Gastrocnemius medialis (tissue), 4 donors: Measurements from ENCODE around the gene NKX6-2. TPM values are rescaled to one million over a fixed set of nuclear protein-coding genes. Genes with fewer than 3 reads are reported as not detected.
"Not testable (repeated sequence)": the region's sequence is repeated elsewhere in the genome, so short reads cannot be mapped to it uniquely, and the experiment has no call there.

Experiments used
- ATAC-seq, 2 donors: fragments of 150-250 bp; one replicate each; pipeline ENCODE4 v1.9.1; 2016
- DNase-seq, 2 donors: peaks; one replicate each; pipeline ENCODE4 v3.0.0-alpha.2; 2019
- H3K27ac ChIP-seq, 4 donors: fragments of 200-600 bp; sonication (generic); 1 replicate in 1 of 4; 2 replicates in 3 of 4; pipeline ENCODE4 v1.5.1; 2016 to 2018; ENCODE audit warnings: mild to moderate bottlenecking in 2 of 4, moderate library complexity in 1 of 4
- H3K27me3 ChIP-seq, 3 donors: fragments of 200-600 bp; sonication (generic) in 2 of 3; 1 replicate in 1 of 3; 2 replicates in 2 of 3; pipeline versions ENCODE4 v1.5.1 to v1.6.0; 2016 to 2019; ENCODE audit warnings: mild to moderate bottlenecking in 1 of 3, moderate library complexity in 1 of 3
- H3K36me3 ChIP-seq, 2 donors: fragments of 200-600 bp; sonication (generic) in 1 of 2; one replicate each; pipeline ENCODE4 v1.5.1; 2017 to 2018
- H3K4me1 ChIP-seq, 2 donors: fragments of 200-600 bp; sonication (generic) in 1 of 2; one replicate each; pipeline ENCODE4 v1.5.1; 2016 to 2017; ENCODE audit warnings: mild to moderate bottlenecking in 2 of 2
- H3K4me3 ChIP-seq, 4 donors: fragments of 200-600 bp; sonication (generic) in 3 of 4; 1 replicate in 1 of 4; 2 replicates in 3 of 4; pipeline ENCODE4 v1.5.1; 2016 to 2019; ENCODE audit warnings: mild to moderate bottlenecking in 2 of 4
- H3K9me3 ChIP-seq, 3 donors: fragments of 200-600 bp; sonication (generic) in 2 of 3; 1 replicate in 1 of 3; 2 replicates in 2 of 3; pipeline ENCODE4 v1.5.1; 2016 to 2019
- CTCF ChIP-seq, 5 experiments: fragments of 450-650 bp in 3 of 5; fragments of 200-600 bp in 2 of 5; sonication (generic) in 2 of 5; IDR thresholded peaks in 4 of 5; conservative IDR thresholded peaks in 1 of 5; 1 replicate in 4 of 5; 2 replicates in 1 of 5; pipeline ENCODE4 v1.5.1; 2016 to 2019; ENCODE audit warnings: antibody characterized with exemption in 5 of 5, mild to moderate bottlenecking in 3 of 5, moderate library complexity in 3 of 5
- POLR2A ChIP-seq, 2 donors: fragments of 450-650 bp; IDR thresholded peaks; one replicate each; pipeline ENCODE4 v1.6.1; 2017; ENCODE audit warnings: antibody characterized with exemption in 2 of 2, mild to moderate bottlenecking in 2 of 2, moderate library complexity in 2 of 2
- in situ Hi-C, 4 donors: fragments of 200-750 bp; cut with MboI; loops; one replicate each; pipeline versions ENCODE4 v1.15.0 to v1.8.0; 2017; ENCODE audit warnings: low sequenced_read_pairs in 4 of 4
- intact Hi-C: fragments of 100-400 bp; cut with DNase I; formaldehyde crosslinking; loops from one replicate; pipeline ENCODE4 v1.15.1; 2023; ENCODE audit warnings: low total_unique reads
- total RNA-seq, 4 donors: library from RNA; depleted of rRNA; stranded (reverse); fragments of >200 nt; gene quantifications; one replicate each; pipeline versions ENCODE4 v1.1.0 to v1.2.3, GENCODE V29; 2016

Gene NKX6-2
- total RNA-seq, 4 donors from 2014 or later, result 0.09 TPM; not detected in 3

DNA sequence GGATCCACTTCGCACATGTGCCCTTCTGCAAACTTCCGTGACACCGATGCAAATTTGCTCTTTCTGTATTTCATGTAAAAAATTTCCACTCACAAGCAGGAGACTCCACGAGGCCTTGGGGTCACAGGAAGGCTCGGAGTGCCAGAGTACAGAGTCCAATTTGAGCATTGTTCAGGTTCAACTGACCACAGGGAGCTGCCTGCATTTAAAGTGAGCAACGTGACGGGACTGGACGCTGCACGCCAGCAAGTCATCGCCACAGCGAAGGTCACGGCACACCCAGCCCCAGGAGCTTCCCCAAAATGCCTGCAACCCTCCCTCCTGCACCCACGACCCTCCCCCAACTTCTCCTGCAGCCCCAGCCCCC, 41.5 kb upstream of the NKX6-2 start:
- intact Hi-C loops, result no loop called here
- no peaks in the 10 kb centered on the region for H3K27me3 ChIP-seq
- H3K9me3 ChIP-seq, result no peaks in the 10 kb centered on the region
- no peak overlapping the region for H3K27ac ChIP-seq
- no peaks in the 10 kb centered on the region for H3K4me1 ChIP-seq
- no peaks in the 10 kb centered on the region for H3K36me3 ChIP-seq
- DNase-seq, result no peak
- ATAC-seq, result no peak
- in situ Hi-C loops, result no loop called here
- no peak for TF ChIP-seq POLR2A (IDR thresholded peaks at IDR 0.05)
- TF ChIP-seq CTCF (IDR thresholded peaks at IDR 0.05 in 4 of 5, conservative IDR thresholded peaks at IDR 0.05 in 1 of 5), result no peak
- H3K4me3 ChIP-seq, result no peak overlapping the region

DNA sequence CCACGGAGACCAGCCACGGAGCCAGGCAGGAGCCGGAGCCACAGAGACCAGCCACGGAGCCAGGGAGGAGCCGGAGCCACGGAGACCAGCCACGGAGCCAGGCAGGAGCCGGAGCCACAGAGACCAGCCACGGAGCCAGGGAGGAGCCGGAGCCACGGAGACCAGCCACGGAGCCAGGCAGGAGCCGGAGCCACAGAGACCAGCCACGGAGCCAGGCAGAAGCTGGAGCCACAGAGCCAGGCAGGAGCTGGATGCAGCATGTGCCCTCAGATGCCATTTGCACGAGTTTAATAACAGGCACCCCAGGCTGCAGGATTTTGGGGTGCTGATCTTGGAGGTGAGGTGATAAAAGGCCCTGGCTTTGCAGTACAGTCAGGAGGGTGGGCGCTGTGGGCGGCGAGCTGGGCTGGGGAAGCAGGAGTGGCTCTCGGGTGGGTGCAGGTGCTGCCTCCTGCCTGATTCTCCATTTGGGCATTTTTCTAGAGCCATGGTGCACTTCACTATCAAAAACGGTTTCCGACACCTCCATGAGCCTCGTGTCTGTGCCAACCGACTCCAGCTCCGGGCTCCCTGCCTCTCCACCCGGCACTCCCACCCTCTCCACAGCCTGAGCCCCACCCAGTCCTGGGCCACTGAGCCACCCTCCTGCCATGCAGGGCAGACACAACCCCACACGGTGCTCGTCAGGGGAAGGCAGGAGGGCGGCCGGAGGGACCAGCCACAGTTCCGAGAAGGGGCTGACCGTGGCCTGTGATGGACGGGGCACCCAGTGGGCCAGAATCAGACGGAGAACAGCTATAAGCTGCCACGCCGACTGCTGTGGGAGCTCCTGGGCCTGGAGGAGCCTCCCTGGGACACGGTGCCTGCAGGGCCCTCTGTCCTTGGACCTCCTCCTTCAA, 40.8 kb upstream of the NKX6-2 start:
- in situ Hi-C loops, result no loop called here
- no peak for DNase-seq

GRCh38 chr10:132825783-132826523, 40.0 kb upstream of the NKX6-2 start:
- H3K4me3 ChIP-seq, in situ Hi-C loops, intact Hi-C loops, H3K27me3 ChIP-seq, ATAC-seq, H3K36me3 ChIP-seq, H3K9me3 ChIP-seq, H3K4me1 ChIP-seq, H3K27ac ChIP-seq, DNase-seq: not testable (repeated sequence)

More for the DNA sequence above, 40.8 kb upstream of the NKX6-2 start:
- TF ChIP-seq CTCF (IDR thresholded peaks at IDR 0.05 in 4 of 5, conservative IDR thresholded peaks at IDR 0.05 in 1 of 5) (no peak), POLR2A (IDR thresholded peaks at IDR 0.05) (no peak)
- ATAC-seq, result no peak
- Histone ChIP-seq H3K4me3 (no peak overlapping the region), H3K9me3 (no peaks in the 10 kb centered on the region), H3K4me1 (no peaks in the 10 kb centered on the region), H3K36me3 (no peaks in the 10 kb centered on the region), H3K27ac (no peak overlapping the region), H3K27me3 (no peaks in the 10 kb centered on the region)
- intact Hi-C loops, result no loop called here

DNA sequence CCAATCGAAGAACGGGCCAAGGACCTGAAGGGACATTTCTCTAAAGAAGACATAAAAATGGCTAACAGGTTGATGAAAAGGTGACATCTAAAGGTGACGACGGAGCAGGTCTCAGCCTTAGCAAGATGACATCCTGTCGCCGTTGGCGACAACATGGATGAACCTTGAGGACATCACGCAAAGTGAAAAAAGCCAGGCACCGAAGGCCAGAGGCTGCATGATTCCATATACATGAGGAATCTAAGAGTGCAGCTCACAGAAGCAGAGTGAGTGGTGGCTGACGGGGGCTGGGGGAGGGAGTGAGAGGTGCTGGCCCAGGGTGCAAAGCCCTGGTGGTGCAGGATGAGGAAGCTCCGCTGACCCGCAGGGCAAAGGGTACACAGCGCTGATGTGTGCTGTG, 34.1 kb upstream of the NKX6-2 start:
- DNase-seq (no peak), ATAC-seq (no peak)
- Histone ChIP-seq H3K4me3 (no peak overlapping the region), H3K4me1 (no peaks in the 10 kb centered on the region), H3K9me3 (no peaks in the 10 kb centered on the region), H3K27ac (no peak overlapping the region), H3K36me3 (peaks cover 0 to 9% of the 10 kb centered on the region in 2 donors), H3K27me3 (no peaks in the 10 kb centered on the region)
- intact Hi-C loops (no loop called here), in situ Hi-C loops (no loop called here)
- TF ChIP-seq POLR2A (IDR thresholded peaks at IDR 0.05) (no peak), CTCF (IDR thresholded peaks at IDR 0.05 in 4 of 5, conservative IDR thresholded peaks at IDR 0.05 in 1 of 5) (no peak)

- no peak overlapping the region for H3K27ac ChIP-seq
- no peak overlapping the region for H3K4me3 ChIP-seq
- no peaks in the 10 kb centered on the region for H3K4me1 ChIP-seq
- no peaks in the 10 kb centered on the region for H3K9me3 ChIP-seq
- ATAC-seq, result no peak
- in situ Hi-C loops (no loop called here), intact Hi-C loops (no loop called here)
- H3K36me3 ChIP-seq, result peaks cover 0 to 9% of the 10 kb centered on the region in 2 donors
- no peak for DNase-seq
- TF ChIP-seq POLR2A (IDR thresholded peaks at IDR 0.05), result no peak
- H3K27me3 ChIP-seq, result no peaks in the 10 kb centered on the region
These were observed 31.8 kb upstream of the NKX6-2 start for GRCh38 chr10:132817701-132818211.
